ENCODE data around the gene GPR160. TPM values are rescaled to one million over a fixed set of nuclear protein-coding genes. Genes with fewer than 3 reads are reported as not detected.

The GPR160 gene
- total and polyA plus RNA-seq, 2 of the 13 experiments (the other 11 are each of a cell fraction or from before 2014, with no cell fraction given), result 12.1 to 23.2 TPM

DNA sequence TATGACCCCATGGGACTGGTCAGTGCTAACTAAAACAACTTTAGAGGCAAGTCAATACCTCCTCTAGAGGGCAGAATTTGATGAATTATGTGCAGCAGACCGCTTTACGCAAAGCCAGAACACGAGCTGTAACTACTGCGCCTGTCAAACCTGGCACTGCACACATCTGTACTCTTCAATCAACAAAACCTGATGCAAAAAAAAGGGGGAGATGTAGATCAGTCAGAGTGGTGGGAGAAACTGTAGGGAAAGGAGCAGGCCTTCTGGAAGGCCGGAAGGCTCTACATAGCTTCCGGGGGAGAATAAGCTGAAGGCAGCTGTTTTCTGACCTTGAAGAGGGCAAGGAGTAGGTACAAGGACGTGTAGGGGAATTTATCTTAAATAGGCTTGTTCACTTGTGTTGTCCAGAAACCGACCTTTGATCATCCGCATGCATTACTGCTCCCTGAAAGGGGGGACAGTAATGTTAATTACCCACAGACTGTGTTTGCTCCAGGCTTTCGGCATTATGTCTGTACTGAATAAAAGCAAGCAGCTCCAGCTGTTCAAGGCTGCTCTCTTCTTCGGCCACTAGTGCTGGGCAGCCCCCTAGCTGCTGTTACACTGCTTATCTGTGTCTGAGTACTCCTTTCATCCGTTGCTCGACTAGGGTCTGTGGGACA lies 41.0 kb downstream of the GPR160 start (continued):
- TF ChIP-seq ZNF552 (CRISPR knock-in tag; IDR thresholded peaks at IDR 0.05; ENCODE audit: borderline replicate concordance), result no peak
- TF ChIP-seq, protein P1, sequence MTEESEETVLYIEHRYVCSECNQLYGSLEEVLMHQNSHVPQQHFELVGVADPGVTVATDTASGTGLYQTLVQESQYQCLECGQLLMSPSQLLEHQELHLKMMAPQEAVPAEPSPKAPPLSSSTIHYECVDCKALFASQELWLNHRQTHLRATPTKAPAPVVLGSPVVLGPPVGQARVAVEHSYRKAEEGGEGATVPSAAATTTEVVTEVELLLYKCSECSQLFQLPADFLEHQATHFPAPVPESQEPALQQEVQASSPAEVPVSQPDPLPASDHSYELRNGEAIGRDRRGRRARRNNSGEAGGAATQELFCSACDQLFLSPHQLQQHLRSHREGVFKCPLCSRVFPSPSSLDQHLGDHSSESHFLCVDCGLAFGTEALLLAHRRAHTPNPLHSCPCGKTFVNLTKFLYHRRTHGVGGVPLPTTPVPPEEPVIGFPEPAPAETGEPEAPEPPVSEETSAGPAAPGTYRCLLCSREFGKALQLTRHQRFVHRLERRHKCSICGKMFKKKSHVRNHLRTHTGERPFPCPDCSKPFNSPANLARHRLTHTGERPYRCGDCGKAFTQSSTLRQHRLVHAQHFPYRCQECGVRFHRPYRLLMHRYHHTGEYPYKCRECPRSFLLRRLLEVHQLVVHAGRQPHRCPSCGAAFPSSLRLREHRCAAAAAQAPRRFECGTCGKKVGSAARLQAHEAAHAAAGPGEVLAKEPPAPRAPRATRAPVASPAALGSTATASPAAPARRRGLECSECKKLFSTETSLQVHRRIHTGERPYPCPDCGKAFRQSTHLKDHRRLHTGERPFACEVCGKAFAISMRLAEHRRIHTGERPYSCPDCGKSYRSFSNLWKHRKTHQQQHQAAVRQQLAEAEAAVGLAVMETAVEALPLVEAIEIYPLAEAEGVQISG (CRISPR knock-in tag; IDR thresholded peaks at IDR 0.05), result peak; percentile 62
- TF ChIP-seq ZNF777 (CRISPR knock-in tag; IDR thresholded peaks at IDR 0.05), result 0 out of 2 replicates have a peak, but pooled peaks have one; percentile 13
- TF ChIP-seq AHR (CRISPR knock-in tag; IDR thresholded peaks at IDR 0.05), result no peak
- no peak for TF ChIP-seq ELF3 (CRISPR knock-in tag; IDR thresholded peaks at IDR 0.05)
- TF ChIP-seq GLMP (CRISPR knock-in tag; IDR thresholded peaks at IDR 0.05; ENCODE audit: borderline replicate concordance), result no peak
- TF ChIP-seq DZIP1 (CRISPR knock-in tag; IDR thresholded peaks at IDR 0.05), result no peak
- peak; percentile 69 for TF ChIP-seq NCOA2 (CRISPR knock-in tag; IDR thresholded peaks at IDR 0.05)
- no peak for TF ChIP-seq RNF2 (conservative IDR thresholded peaks at IDR 0.05; ENCODE audit: low read depth)
- no peak for TF ChIP-seq ZNF550 (CRISPR knock-in tag; IDR thresholded peaks at IDR 0.05; ENCODE audit: borderline replicate concordance)
- no peak for TF ChIP-seq RORA (CRISPR knock-in tag; IDR thresholded peaks at IDR 0.05)
- TF ChIP-seq ZNF34 (CRISPR knock-in tag; IDR thresholded peaks at IDR 0.05; ENCODE audit: borderline replicate concordance), result no peak
- no peak for TF ChIP-seq ZC3H4 (CRISPR knock-in tag; IDR thresholded peaks at IDR 0.05; ENCODE audit: borderline replicate concordance)
- no peak for TF ChIP-seq HOXA5 (CRISPR knock-in tag; IDR thresholded peaks at IDR 0.05)
- TF ChIP-seq NFKBIZ (CRISPR knock-in tag; IDR thresholded peaks at IDR 0.05), result no peak
- TF ChIP-seq NAIF1 (CRISPR knock-in tag; IDR thresholded peaks at IDR 0.05; ENCODE audit: borderline replicate concordance), result no peak
- peak; percentile 72 for TF ChIP-seq MED1 (CRISPR knock-in tag; IDR thresholded peaks at IDR 0.05)
- TF ChIP-seq NR2C2 (CRISPR knock-in tag; IDR thresholded peaks at IDR 0.05; ENCODE audit: borderline replicate concordance), result peak; percentile 52; the same call in 1 of the 2 replicates
- peak; percentile 63; the same call in 1 of the 2 replicates for TF ChIP-seq ATF7-NPFF (CRISPR knock-in tag; IDR thresholded peaks at IDR 0.05; ENCODE audit: low read depth)
- TF ChIP-seq KLF16 (CRISPR knock-in tag; IDR thresholded peaks at IDR 0.05), result no peak
- TF ChIP-seq ZNF629 (CRISPR knock-in tag; conservative IDR thresholded peaks at IDR 0.05), result no peak
- TF ChIP-seq SMARCE1 (IDR thresholded peaks at IDR 0.05; ENCODE audit: borderline replicate concordance), result no peak
- TF ChIP-seq SUZ12 (IDR thresholded peaks at IDR 0.05; ENCODE audit: low read depth, low read length), result no peak
